Neutrophil (primary cell): ENCODE data around the gene CABLES1.
A peak's percentile ranks its signal among the peaks of the same experiment; 100 is the strongest.

Experiments
- H3K27ac ChIP-seq: fragments of 200-600 bp; sonication (generic); 2 replicates; pipeline ENCODE4 v1.5.1; 2016; ENCODE audit warnings: mild to moderate bottlenecking, moderate library complexity
- H3K27me3 ChIP-seq: fragments of 200-600 bp; sonication (generic); 2 replicates; pipeline ENCODE4 v1.6.0; 2016; ENCODE audit warnings: mild to moderate bottlenecking
- H3K36me3 ChIP-seq: fragments of 200-600 bp; sonication (generic); 2 replicates; pipeline ENCODE4 v1.5.1; 2017
- H3K4me1 ChIP-seq, 2 experiments: fragments of 200-600 bp in 1 of 2; sonication (generic) in 1 of 2; 1 replicate in 1 of 2; 2 replicates in 1 of 2; pipeline versions ENCODE4 v1.5.1 to v1.6.1; 2013 to 2016; ENCODE audit warnings: low read depth in 1 of 2, low read length in 1 of 2, mild to moderate bottlenecking in 1 of 2, moderate library complexity in 1 of 2; ENCODE audit not compliant: control insufficient read depth in 1 of 2, insufficient read depth in 1 of 2
- H3K4me3 ChIP-seq, 2 experiments: fragments of 200-600 bp in 1 of 2; sonication (generic) in 1 of 2; 1 replicate in 1 of 2; 2 replicates in 1 of 2; pipeline ENCODE4 v1.5.1; 2013 to 2016; ENCODE audit warnings: low read depth in 1 of 2, low read length in 1 of 2, mild to moderate bottlenecking in 1 of 2, moderate library complexity in 1 of 2
- H3K9me3 ChIP-seq: fragments of 200-600 bp; sonication (generic); 2 replicates; pipeline ENCODE4 v1.5.1; 2016
- TF ChIP-seq, protein P1 (sequence below): fragments of 200-600 bp; sonication (generic); IDR thresholded peaks from 2 replicates; pipeline ENCODE4 v1.5.1; 2016; ENCODE audit warnings: antibody characterized with exemption

Gene CABLES1

DNA sequence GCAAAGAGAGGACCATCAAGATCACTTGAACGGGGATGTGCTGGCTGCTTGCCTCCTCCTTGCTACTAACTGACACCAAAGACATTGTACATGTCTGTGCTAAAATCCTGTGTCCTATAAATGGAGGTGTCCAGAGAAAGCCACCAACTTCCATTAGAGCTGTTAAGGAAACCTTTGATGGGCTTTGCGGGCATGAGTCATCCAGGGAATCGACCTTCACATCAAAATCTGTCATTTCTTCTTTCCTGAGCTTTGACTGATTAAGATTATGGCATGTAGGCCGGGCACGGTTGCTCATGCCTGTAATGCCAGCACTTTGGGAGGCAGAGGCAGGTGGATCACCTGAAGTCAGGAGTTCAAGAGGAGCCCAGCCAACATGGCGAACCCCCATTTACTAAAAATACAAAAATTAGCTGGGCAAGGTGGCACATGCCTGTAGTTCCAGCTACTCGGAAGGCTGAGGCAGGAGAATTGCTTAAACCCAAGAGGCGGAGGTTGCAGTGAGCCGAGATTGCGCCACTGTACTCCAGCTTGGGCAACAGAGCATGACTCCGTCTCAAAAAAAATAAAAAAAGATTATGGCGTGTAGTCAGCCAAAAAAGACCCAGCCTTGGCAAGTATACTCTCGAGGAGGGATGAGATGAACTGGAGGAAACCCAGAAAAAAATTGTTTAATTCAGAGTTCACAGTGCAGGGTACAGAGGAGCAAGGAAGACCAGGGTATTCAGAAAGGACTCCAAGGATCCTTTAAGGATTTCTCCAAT, 115.8 kb downstream of the CABLES1 start:
- TF ChIP-seq, protein P1, sequence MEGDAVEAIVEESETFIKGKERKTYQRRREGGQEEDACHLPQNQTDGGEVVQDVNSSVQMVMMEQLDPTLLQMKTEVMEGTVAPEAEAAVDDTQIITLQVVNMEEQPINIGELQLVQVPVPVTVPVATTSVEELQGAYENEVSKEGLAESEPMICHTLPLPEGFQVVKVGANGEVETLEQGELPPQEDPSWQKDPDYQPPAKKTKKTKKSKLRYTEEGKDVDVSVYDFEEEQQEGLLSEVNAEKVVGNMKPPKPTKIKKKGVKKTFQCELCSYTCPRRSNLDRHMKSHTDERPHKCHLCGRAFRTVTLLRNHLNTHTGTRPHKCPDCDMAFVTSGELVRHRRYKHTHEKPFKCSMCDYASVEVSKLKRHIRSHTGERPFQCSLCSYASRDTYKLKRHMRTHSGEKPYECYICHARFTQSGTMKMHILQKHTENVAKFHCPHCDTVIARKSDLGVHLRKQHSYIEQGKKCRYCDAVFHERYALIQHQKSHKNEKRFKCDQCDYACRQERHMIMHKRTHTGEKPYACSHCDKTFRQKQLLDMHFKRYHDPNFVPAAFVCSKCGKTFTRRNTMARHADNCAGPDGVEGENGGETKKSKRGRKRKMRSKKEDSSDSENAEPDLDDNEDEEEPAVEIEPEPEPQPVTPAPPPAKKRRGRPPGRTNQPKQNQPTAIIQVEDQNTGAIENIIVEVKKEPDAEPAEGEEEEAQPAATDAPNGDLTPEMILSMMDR, result no peak
- Histone ChIP-seq H3K27ac (peak overlapping the region; percentile 80), H3K27me3 (no peaks in the 10 kb centered on the region), H3K9me3 (no peaks in the 10 kb centered on the region), H3K4me3 (peak overlapping the region; percentile 10 to 25), H3K36me3 (no peaks in the 10 kb centered on the region), H3K4me1 (peaks cover 24 to 26% of the 10 kb centered on the region in 2 experiments)

DNA sequence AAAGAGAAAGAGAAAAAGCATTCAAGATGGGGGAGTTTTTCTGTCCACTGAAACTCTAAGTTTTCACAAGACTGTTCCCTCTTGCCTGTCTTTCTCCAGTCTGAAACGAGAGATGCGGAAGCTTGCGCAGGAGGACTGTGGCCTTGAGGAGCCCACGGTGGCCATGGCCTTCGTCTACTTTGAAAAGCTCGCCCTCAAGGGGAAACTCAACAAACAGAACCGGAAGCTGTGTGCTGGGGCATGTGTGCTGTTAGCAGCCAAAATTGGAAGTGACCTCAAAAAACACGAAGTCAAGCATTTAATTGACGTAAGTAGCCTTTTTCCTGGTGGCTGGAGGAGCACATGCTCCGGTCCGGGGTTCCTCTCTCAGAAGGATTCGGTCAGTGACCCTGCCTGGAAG, 118.3 kb downstream of the CABLES1 start:
- Histone ChIP-seq H3K36me3 (no peaks in the 10 kb centered on the region), H3K27me3 (peaks cover 8% of the 10 kb centered on the region), H3K9me3 (no peaks in the 10 kb centered on the region), H3K27ac (no peak overlapping the region), H3K4me3 (no peak overlapping the region), H3K4me1 (peaks cover 26 to 28% of the 10 kb centered on the region in 2 experiments)
- TF ChIP-seq, protein P1, result no peak

DNA sequence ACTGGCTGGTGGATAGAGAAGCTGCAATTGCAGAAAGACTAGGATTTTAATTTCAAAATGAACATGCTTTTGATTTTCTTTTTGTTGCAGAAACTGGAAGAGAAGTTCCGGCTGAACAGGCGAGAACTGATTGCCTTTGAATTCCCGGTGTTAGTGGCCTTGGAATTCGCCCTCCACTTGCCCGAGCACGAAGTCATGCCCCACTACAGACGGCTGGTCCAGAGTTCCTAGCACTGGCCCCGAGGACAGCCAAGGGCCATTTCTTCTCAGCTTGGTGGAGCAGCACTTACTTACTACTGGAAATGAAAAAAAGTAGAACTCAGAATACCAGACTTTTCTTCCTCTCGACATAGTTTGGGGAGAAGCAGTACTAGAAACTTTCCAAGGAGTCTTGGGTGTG, 121.9 kb downstream of the CABLES1 start:
- H3K27me3 ChIP-seq, result peaks cover 26% of the 10 kb centered on the region
- no peaks in the 10 kb centered on the region for H3K36me3 ChIP-seq
- TF ChIP-seq, protein P1, result no peak
- H3K27ac ChIP-seq, result no peak overlapping the region
- H3K4me1 ChIP-seq, result peaks cover 17 to 22% of the 10 kb centered on the region in 2 experiments
- no peaks in the 10 kb centered on the region for H3K9me3 ChIP-seq
- H3K4me3 ChIP-seq, result no peak overlapping the region

DNA sequence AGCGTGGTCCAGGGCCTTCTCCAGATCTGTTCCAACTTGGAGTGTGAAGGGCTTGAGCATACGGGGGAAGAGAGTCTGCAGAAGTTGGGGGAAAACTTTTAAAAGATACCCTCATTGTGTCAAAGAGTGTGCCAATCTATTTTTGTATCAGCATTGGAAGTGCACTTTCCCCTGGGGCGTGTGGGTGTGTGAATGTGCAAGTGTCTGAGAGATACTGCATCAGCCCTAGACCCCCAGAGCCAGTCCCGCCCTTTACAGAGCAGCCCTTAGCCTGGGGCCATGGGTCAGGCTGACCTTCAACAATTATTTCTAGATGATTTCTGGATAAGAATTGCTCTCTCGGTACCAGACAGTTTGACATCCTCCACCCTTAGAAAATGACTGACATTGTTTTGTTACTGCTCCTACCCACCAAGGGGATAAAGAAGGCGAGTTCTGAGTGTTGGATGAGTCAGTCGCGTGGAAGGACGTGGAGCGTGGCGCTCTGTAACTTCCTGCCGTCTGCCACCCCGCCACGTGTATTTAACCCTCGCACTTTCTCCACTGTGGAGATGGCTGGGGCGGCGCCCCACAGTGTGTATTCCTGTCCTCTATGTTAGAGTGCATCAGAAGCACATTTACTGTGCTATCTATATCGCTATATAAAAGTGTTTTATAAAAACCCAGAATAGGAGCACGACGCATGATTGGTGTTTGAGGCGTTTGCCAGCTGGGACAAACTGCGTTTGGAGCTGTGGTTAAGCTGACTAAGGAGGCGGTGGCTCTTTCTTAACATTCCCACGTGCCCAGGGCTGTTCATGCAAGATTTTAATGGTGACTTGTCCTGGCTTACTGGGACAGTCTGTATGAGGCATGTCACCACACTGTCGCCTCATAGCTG, 122.6 kb downstream of the CABLES1 start:
- Histone ChIP-seq H3K36me3 (no peaks in the 10 kb centered on the region), H3K27ac (no peak overlapping the region)
- TF ChIP-seq, protein P1, result no peak

DNA sequence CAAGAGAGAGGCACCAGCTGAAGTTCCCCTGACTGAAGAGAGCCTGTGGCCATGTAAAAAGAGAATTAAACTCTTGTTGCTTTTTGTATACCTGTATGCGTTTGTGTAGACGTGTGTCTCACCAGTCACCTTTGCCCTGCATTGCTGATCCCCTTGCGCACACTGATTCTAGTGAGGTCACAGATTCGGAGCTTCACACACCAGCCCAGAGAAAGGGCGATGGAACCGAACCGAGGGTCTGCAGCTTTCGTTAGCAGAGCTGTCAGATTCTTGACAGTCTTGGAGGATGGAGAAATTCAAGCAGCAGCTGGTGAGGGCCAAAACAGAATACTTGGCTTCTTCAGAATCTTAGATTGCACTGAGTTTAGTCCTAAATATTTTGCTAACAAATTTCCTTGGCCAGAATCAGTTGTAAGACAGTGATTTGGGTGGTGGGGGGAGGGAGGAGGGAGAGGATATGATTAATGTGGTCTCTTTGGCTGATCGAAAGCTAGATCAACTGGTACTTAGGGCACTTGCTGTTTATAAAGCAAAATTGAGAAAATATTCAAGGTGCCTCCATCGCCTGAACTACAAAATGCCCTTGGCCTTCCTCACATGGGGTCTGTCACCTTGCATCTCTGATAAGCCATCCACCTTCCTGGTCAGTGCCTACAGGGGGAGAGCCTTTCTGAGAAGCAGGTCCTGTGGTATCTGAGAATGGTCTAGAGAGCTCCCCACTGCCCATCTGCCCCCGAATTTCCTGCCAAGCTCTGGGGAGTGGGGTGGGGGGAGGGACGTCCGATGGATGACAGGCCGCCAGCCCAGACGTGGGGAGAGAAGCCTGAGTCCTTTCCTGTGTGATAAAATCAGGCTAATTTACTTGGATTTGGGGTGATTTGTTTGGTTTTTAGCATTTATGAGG, 123.5 kb downstream of the CABLES1 start:
- H3K27me3 ChIP-seq, result peaks cover 26% of the 10 kb centered on the region
- H3K4me1 ChIP-seq, result peaks cover 13 to 21% of the 10 kb centered on the region in 2 experiments
- TF ChIP-seq, protein P1, result no peak
- H3K36me3 ChIP-seq, result no peaks in the 10 kb centered on the region
- no peak overlapping the region for H3K27ac ChIP-seq
- no peaks in the 10 kb centered on the region for H3K9me3 ChIP-seq
- no peak overlapping the region for H3K4me3 ChIP-seq

More for the DNA sequence above, 122.6 kb downstream of the CABLES1 start:
- peaks cover 13 to 21% of the 10 kb centered on the region in 2 experiments for H3K4me1 ChIP-seq
- H3K4me3 ChIP-seq, result no peak overlapping the region
- no peaks in the 10 kb centered on the region for H3K9me3 ChIP-seq
- peaks cover 26% of the 10 kb centered on the region for H3K27me3 ChIP-seq
